ENCODE results near the gene SLC2A5.

DNA sequence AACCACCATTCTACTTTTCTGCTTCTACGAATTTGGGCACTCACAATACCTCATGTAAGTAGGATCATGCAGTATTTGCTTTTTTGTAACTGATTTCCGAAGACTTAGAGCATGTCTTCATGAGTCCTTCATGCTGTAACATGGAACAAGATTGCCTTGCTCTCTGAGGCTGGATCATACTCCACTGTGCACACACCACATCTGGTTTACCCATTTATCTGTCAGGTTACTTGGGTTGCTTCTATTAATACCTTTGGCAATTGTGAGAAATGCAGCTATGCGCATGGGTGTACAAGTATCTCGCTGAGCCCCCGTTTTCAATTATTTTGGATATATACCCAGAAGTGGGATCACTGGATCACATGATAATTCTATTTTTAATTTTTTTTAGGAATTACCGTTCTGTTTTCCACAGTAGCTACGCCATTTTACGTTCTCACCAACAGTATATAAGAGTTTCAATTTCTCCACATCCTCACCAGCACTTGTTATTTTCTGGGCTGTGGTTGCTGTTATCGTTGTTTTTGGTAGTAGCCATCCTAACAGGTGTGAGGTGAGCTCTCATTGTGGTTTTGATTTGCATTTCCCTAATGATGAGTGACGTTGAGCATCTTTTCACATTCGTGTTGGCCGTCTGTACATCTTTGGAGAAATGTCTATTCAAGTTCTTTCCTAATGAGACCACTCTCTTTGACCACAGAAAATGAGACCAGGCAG is 10.7 kb upstream of the SLC2A5 start:
- TF ChIP-seq, protein P1, sequence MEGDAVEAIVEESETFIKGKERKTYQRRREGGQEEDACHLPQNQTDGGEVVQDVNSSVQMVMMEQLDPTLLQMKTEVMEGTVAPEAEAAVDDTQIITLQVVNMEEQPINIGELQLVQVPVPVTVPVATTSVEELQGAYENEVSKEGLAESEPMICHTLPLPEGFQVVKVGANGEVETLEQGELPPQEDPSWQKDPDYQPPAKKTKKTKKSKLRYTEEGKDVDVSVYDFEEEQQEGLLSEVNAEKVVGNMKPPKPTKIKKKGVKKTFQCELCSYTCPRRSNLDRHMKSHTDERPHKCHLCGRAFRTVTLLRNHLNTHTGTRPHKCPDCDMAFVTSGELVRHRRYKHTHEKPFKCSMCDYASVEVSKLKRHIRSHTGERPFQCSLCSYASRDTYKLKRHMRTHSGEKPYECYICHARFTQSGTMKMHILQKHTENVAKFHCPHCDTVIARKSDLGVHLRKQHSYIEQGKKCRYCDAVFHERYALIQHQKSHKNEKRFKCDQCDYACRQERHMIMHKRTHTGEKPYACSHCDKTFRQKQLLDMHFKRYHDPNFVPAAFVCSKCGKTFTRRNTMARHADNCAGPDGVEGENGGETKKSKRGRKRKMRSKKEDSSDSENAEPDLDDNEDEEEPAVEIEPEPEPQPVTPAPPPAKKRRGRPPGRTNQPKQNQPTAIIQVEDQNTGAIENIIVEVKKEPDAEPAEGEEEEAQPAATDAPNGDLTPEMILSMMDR (IDR thresholded peaks at IDR 0.05; ENCODE audit: insufficient read depth, low read length): no peak
- no peak for TF ChIP-seq POLR2AphosphoS5 (IDR thresholded peaks at IDR 0.05; ENCODE audit: low read depth)
- TF ChIP-seq SPI1 (IDR thresholded peaks at IDR 0.05; ENCODE audit: borderline replicate concordance, low read depth): no peak
- TF ChIP-seq GABPA (IDR thresholded peaks at IDR 0.05; ENCODE audit: low read depth): no peak

Measured in HL-60 (cell line).